Measurements from ENCODE around the gene RASSF5.
"Not testable (repeated sequence)": the region's sequence is repeated elsewhere in the genome, so short reads cannot be mapped to it uniquely, and the experiment has no call there.

RASSF5 gene

DNA sequence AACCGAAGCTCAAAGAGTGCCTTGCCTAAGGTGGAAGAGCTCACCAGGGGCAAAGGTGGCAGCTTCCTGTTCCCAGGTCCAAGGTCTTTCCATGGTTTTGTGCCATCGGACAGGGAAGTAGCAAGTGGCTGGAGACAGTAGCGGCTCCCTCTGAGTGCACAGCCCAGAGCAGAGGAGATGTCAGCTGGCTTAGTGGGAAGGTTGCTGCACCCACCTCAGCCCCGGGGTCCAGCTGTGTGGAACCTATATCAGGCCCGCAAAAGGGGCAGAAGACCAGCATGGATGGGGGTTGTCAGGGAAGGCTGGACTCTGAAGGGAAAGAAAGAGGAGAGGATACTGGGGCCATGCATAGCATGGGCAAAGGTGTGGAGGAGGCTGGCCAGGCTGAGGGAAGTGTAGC is 30.2 kb upstream of the RASSF5 start:
- no peak for DNase-seq

- no peak for DNase-seq
Measured at GRCh38 chr1:206477581-206478380, 29.6 kb upstream of the RASSF5 start.

GRCh38 chr1:206478746-206479145 is 28.6 kb upstream of the RASSF5 start:
- DNase-seq: no peak

- peak; percentile 87 for DNase-seq
Measured at GRCh38 chr1:206479183-206480125, 27.9 kb upstream of the RASSF5 start.

DNA sequence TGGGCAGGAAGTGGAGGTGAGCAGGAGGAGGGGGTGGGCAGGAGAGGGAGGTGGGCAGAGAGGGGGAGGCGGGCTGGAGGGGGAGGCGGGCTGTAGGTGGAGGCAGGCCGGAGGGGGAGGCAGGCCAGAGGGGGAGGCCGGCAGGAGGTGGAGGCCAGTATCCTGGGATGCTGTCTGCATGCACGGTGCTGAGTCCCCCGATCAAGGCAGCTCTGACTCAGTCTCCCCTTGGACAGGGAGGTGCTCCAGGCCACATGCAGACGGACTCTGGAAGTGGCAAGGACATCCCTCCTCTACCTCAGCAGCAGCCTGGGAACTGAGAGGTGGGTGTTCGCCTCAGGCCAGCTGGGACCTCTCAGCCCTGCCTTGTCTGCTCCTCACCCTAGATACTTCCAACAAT is 27.1 kb upstream of the RASSF5 start:
- DNase-seq: no peak

GRCh38 chr1:206482611-206483010 is 24.7 kb upstream of the RASSF5 start:
- DNase-seq: no peak

DNA sequence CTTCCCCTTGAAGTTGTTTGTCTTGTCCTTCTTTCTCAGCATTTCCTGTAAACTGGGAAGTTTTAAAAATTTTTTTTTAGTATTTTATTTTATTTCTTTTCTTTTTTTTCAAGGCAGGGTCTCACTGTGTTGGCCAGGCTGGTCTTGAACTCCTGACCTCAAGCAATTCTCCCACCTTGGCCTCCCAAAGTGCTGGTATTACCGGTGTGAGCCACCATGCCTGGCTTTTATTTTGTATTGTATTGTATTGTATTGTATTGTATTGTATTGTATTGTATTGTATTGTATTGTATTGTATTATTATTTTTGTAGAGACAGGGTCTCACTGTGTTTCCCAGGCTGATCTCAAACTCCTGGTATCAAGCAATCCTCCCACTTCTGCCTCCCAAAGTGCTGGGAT is 23.5 kb upstream of the RASSF5 start:
- DNase-seq: not testable (repeated sequence)

GRCh38 chr1:206484901-206485300 is 22.4 kb upstream of the RASSF5 start:
- no peak for DNase-seq

- no peak for DNase-seq
Measured at GRCh38 chr1:206486995-206487788, 20.1 kb upstream of the RASSF5 start.

GRCh38 chr1:206487970-206488369 is 19.4 kb upstream of the RASSF5 start:
- DNase-seq: no peak

DNA sequence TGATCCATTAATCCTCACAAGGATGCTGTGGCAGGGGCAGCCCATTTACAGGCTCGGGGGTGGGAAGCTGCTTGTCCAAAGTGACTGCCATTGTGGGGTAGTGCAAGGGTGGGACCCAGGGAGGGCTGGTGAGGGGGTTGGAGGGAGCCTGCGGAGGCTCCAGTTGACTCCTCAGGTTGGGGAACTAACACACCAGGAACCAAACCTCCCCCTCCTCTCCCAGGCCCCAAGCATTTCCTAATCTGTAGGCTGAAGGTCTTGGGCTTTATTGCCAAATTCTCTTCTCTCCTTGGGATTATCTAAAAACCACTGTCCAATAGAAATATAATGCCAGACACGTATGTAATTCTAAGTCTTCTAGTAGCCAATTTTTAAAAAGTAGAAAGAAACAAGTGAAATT is 18.9 kb upstream of the RASSF5 start:
- no peak for DNase-seq

DNA sequence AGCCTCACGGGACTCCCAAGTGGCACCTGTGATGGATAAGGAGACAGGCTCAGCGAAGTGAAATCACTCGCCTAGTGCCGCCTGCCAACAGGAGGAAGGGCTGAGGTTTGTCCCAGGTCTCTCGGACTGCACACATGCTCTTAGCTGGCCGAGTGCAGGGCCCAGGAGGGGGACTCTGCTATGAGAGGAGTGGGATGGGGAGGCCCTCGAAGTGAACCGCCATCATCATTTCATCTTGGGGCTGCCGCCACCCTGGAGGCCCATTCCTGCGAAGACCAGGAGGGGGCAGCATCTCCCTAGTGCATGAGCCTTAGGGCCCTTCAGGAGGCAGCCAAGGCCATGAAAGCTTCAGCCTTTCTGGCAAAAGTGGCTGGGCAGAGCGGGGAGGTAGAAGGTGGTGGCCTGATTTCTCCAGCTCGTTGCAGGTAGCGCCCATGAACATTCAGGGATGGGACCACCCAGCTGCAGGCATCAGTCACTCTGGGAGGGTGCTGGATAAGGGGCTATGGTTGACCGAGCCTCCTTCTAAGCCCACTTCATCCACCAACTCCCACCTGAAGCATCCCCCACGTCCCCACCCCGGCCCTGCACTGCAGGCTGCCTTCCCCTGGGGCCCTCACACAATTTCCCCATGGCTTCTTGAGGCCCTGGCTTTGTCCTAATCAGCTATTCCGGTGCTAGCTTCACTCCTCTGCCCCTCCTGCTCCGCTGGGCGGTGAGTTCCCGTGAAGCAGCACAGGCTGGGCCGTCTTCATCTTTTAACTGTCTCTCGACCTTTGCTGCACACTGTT is 17.2 kb upstream of the RASSF5 start:
- peak; percentile 84 for DNase-seq

DNA sequence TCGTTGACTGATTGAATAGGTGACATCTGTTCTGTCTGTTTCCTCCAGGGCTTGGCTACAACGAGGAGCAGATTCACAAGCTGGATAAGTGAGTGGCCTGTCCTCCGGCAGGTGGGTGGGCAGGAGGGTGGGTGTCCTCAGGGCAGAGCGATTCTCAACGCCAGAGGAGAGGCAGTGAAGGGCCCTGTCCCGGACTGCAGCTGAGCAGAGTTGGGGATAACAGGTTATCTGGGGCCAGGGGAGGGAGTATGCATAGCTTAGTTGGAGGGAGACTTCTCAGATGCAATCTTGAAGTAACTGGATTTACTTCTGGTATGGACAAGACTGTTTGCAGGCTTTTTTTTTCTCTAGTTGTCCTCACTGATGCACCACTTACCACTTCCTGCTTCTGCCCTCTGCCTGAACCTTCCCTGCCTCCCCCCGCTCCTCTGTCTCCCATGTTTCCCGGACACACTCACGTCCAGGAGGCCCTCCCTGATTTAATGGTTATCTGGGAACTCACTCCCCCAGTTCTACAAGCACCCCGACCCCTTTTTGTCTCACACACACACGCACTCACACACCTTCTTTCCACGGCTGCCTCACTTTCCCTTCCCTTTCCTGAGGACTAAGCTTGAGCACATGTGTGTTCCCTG is 16.4 kb upstream of the RASSF5 start:
- no peak for DNase-seq

DNA sequence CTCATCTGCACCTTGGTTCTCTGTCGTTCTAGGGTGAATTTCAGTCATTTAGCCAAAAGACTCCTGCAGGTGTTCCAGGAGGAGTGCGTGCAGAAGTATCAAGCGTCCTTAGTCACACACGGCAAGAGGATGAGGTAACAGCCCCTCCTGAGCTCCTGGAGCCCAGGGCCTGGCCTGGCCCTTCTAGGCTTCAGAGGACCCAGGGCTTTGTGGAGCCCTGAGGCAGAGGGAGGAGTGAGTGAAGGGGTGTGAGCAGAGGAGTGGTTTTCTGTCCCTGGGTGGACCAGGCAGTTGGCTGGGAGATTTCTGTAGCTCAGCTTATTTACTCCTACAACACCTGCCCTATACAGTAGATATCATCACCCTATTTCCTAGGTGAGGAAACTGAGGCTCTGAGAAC is 15.7 kb upstream of the RASSF5 start:
- DNase-seq: no peak

DNA sequence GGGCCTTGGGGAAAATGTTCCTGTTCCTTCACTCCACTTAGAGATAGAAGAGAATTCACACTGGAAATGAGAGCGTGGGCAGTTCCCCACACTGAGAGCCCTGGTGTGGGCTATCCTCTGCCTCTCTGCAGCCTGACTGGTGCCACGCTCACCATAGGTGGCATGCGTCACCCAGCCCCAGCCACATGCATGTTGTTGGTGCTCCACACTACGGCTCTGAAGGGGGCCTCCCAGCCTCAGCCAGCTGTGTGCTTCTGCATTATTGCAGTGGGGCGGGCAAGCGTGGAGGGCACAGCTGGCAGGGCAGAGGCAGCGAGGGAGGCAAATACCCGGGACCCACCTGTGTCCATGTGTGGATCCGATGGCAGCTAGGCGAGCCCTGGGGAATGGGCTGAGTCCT is 14.7 kb upstream of the RASSF5 start:
- DNase-seq: no peak

- no peak for DNase-seq
Measured at GRCh38 chr1:206493279-206493678, 14.1 kb upstream of the RASSF5 start.

- no peak for DNase-seq
Measured at GRCh38 chr1:206495011-206495461, 12.3 kb upstream of the RASSF5 start.

DNA sequence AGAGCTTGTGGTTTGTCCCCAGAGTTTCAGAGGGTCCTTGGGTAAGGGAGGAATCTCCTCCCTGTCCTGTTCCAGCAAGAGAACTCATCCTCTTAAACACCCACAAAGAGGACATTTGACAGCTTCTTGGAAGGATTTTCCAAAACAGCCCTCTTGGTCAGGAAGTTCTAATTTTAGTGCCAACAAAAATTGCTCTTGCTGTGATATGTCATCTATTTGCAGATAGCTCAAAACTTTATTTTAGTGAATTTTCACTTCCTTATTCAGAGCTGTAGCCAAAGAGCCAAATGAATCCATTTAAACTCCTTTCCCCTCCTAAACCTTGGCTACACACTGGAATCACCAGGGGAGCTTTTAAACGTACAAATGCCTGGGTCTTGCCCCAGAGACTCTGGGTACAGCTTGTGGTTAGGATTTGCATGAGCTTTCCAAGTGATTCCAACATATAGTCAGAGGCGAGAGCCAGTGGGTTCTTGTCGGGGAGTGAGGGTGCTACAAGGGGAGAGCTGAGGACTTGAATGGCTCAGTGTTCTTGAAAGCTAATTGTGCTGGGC is 11.8 kb upstream of the RASSF5 start:
- DNase-seq: no peak

DNA sequence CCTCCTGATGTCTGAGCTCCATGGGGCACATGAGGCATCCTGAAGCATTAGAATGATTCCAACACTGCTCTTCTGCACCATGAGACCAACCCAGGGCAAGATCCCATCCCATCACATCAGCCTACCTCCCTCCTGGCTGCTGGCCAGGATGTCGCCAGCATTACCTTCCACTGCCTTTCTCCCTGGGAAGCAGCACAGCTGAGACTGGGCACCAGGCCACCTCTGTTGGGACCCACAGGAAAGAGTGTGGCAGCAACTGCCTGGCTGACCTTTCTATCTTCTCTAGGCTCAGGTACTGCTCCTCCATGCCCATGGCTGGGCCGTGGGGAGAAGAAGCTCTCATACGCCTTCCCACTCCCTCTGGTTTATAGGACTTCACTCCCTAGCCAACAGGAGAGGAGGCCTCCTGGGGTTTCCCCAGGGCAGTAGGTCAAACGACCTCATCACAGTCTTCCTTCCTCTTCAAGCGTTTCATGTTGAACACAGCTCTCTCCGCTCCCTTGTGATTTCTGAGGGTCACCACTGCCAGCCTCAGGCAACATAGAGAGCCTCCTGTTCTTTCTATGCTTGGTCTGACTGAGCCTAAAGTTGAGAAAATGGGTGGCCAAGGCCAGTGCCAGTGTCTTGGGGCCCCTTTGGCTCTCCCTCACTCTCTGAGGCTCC is 11.1 kb upstream of the RASSF5 start:
- no peak for DNase-seq

GRCh38 chr1:206497363-206497762 is 10.0 kb upstream of the RASSF5 start:
- DNase-seq: no peak

DNA sequence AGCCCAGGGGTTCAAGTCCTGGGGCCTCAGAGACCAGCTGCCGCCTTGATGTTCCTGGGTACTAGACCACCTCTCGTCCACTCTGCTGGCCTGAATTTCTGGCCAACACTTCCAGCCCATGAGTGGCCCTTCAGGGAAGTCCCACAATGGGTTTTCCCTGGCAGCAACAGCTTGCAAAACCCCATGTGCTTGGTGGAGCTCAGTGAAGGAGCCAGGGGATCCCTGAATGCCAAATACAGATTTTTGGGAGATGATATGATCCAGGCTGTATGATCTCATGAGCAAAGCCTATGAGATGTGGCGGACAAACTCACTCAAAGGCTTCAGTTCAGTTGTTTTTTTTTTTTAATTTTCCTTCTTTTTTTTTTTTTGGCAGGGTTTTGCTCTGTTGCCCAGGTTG is 9.6 kb upstream of the RASSF5 start:
- no peak for DNase-seq

All from hematopoietic multipotent progenitor cell treated with erythropoietin and hydrocortisone succinate and interleukin-3 and kit ligand, for 6 days (in vitro differentiated cells).